HepG2 (cell line): ENCODE data around the gene PC. TPM values are rescaled to one million over a fixed set of nuclear protein-coding genes. Genes with fewer than 3 reads are reported as not detected.

ENCODE experiments used
- HOXA5 ChIP-seq: sonication (generic); formaldehyde crosslinking; IDR thresholded peaks from 2 replicates; pipeline ENCODE4 v1.4.0; 2020; ENCODE audit warnings: missing genetic modification reagents
- KAT2B ChIP-seq: fragments of 150-350 bp; IDR thresholded peaks from 2 replicates; pipeline ENCODE4 v1.6.1; 2014; ENCODE audit warnings: low read depth, low read length, borderline replicate concordance
- KLF16 ChIP-seq, 2 experiments: sonication (generic) in 1 of 2; formaldehyde crosslinking in 1 of 2; IDR thresholded peaks; 2 replicates each; pipeline versions ENCODE4 v1.6.1 to v1.8.0; 2016 to 2023; ENCODE audit warnings: missing genetic modification reagents in 2 of 2, missing compliant biosample characterization in 1 of 2
- MAZ ChIP-seq, 2 experiments: sonication (generic) in 1 of 2; formaldehyde crosslinking in 1 of 2; IDR thresholded peaks; 2 replicates each; pipeline versions ENCODE4 v1.5.0 to v1.6.1; 2012 to 2020; ENCODE audit warnings: low read depth in 2 of 2, mild to moderate bottlenecking in 2 of 2, borderline replicate concordance in 1 of 2, improper control_type of control experiment in 1 of 2, low read length in 1 of 2, missing genetic modification reagents in 1 of 2, moderate library complexity in 1 of 2
- MBNL3 ChIP-seq: fragments of 250-450 bp; sonication (Bioruptor Pico); conservative IDR thresholded peaks from 2 replicates; pipeline ENCODE4 v1.8.0; 2022; ENCODE audit warnings: mild to moderate bottlenecking, inconsistent platforms
- MTA3 ChIP-seq: sonication (generic); formaldehyde crosslinking; IDR thresholded peaks from 2 replicates; pipeline ENCODE4 v1.4.0; 2020; ENCODE audit warnings: missing genetic modification reagents
- NFRKB ChIP-seq: fragments of 450-650 bp; IDR thresholded peaks from 2 replicates; pipeline ENCODE4 v1.6.1; 2017
- PRPF4 ChIP-seq: fragments of 200-400 bp; formaldehyde crosslinking; IDR thresholded peaks from 2 replicates; pipeline ENCODE4 v1.6.1; 2016; ENCODE audit warnings: low read length, low read depth; ENCODE audit not compliant: poor library complexity, severe bottlenecking
- SAP130 ChIP-seq: IDR thresholded peaks from 2 replicates; pipeline ENCODE4 v1.6.1; 2016; ENCODE audit warnings: low read depth
- ZEB1 ChIP-seq: IDR thresholded peaks from 2 replicates; pipeline ENCODE4 v1.6.1; 2012; ENCODE audit warnings: mild to moderate bottlenecking, low read depth, inconsistent platforms; ENCODE audit not compliant: insufficient replicate concordance
- ZNF124 ChIP-seq: sonication (generic); formaldehyde crosslinking; IDR thresholded peaks from 2 replicates; pipeline ENCODE4 v1.4.0; 2020; ENCODE audit warnings: missing genetic modification reagents
- ZNF431 ChIP-seq: sonication (generic); formaldehyde crosslinking; IDR thresholded peaks from 2 replicates; pipeline ENCODE4 v1.9.0; 2022; ENCODE audit warnings: missing genetic modification reagents, low read depth, mild to moderate bottlenecking, borderline replicate concordance
- ZNF775 ChIP-seq: sonication (generic); formaldehyde crosslinking; IDR thresholded peaks from 2 replicates; pipeline ENCODE4 v1.4.0; 2020; ENCODE audit warnings: missing genetic modification reagents, mild to moderate bottlenecking, moderate library complexity, borderline replicate concordance
- polyA plus RNA-seq, 8 experiments: library from polyadenylated mRNA; depleted of rRNA in 3 of 8; stranded (reverse) in 7 of 8; unstranded in 1 of 8; fragments of >200 nt; fragmentation: Illumina TruSeq in 4 of 8; extraction: Trizol in 4 of 8; gene quantifications; 2 replicates each; pipeline versions ENCODE4 v1.2.1 to v1.2.3, GENCODE V29; 2011 to 2016; ENCODE audit warnings: low read depth in 4 of 8, missing spikeins in 1 of 8, mixed read lengths in 1 of 8; ENCODE audit not compliant: insufficient read depth in 1 of 8
- total RNA-seq, 5 experiments: library from RNA; depleted of rRNA; stranded (reverse); fragments of >200 nt; fragmentation: Illumina TruSeq; extraction: Trizol; gene quantifications; 2 replicates each; pipeline ENCODE4 v1.2.3, GENCODE V29; 2016; ENCODE audit warnings: low read depth in 1 of 5
- TF ChIP-seq, protein P1 (sequence below): sonication (generic); formaldehyde crosslinking; IDR thresholded peaks from 2 replicates; pipeline ENCODE4 v1.4.0; 2020; ENCODE audit warnings: mild to moderate bottlenecking, missing genetic modification reagents
- TF ChIP-seq, protein P2 (sequence below): IDR thresholded peaks from 2 replicates; pipeline ENCODE4 v1.6.1; 2016; ENCODE audit warnings: mild to moderate bottlenecking, missing biosample characterization, missing genetic modification reagents
- TF ChIP-seq, protein P3 (sequence below): sonication (generic); formaldehyde crosslinking; IDR thresholded peaks from 2 replicates; pipeline ENCODE4 v1.8.1; 2022; ENCODE audit warnings: mild to moderate bottlenecking, missing genetic modification reagents
- TF ChIP-seq, protein P4 (sequence below), 2 experiments: fragments of 450-650 bp in 1 of 2; sonication (generic) in 1 of 2; formaldehyde crosslinking; IDR thresholded peaks; 2 replicates each; pipeline versions ENCODE4 v1.5.0 to v1.8.0; 2020 to 2022; ENCODE audit warnings: mild to moderate bottlenecking in 1 of 2, missing genetic modification reagents in 1 of 2
- TF ChIP-seq, protein P5 (sequence below): sonication (generic); formaldehyde crosslinking; IDR thresholded peaks from 2 replicates; pipeline ENCODE4 v1.4.0; 2020; ENCODE audit warnings: mild to moderate bottlenecking, missing genetic modification reagents
- TF ChIP-seq, protein P6 (sequence below): sonication (generic); formaldehyde crosslinking; IDR thresholded peaks from 2 replicates; pipeline ENCODE4 v1.9.0; 2021; ENCODE audit warnings: missing genetic modification reagents, mild to moderate bottlenecking, borderline replicate concordance

PC gene
- total and polyA plus RNA-seq, 2 of the 13 experiments (the other 11 are each of a cell fraction or from before 2014, with no cell fraction given) = 29.0 to 39.0 TPM

DNA sequence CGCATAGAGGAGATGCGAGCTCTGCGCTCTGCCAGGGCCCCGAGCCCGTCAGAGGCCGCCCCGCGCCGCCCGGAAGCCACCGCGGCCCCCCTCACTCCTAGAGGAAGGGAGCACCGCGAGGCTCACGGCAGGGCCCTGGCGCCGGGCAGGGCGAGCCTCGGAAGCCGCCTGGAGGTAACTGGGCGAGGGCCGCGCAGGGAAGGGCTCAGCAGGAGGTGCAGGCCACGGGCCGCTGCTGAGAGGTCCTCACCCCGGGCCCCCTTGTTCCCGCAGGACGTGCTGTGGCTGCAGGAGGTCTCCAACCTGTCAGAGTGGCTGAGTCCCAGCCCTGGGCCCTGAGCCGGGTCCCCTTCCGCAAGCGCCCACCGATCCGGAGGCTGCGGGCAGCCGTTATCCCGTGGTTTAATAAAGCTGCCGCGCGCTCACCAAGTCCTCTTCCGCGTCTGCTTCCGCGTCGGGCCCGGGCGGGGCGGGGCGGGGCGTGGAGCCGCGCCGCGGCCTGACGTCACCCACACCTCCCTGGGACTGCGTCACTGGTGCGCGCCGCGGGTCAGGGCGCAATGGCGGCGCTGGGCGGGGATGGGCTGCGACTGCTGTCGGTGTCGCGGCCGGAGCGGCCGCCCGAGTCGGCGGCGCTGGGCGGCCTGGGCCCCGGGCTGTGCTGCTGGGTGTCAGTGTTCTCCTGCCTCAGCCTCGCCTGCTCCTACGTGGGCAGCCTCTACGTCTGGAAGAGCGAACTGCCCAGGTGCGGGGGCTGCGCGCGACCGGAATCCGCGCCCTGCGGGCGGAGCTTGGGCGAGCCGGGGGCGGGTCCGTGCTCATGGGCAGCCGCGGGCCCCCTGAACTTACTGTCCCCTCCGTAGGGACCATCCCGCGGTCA, 115.0 kb downstream of the PC start, which contains the start of gene RCE1 (continued):
- no peak for TF ChIP-seq KAT2B
- TF ChIP-seq, protein P1, sequence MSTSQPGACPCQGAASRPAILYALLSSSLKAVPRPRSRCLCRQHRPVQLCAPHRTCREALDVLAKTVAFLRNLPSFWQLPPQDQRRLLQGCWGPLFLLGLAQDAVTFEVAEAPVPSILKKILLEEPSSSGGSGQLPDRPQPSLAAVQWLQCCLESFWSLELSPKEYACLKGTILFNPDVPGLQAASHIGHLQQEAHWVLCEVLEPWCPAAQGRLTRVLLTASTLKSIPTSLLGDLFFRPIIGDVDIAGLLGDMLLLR (CRISPR knock-in tag) = 0 out of 2 replicates have a peak, but pooled peaks have one; percentile 55
- 0 out of 4 replicates have a peak, but pooled peaks of 1 of the 2 experiments have one; percentile 40 for TF ChIP-seq KLF16 (CRISPR knock-in tag; IDR thresholded peaks at IDR 0.05)
- no peak for TF ChIP-seq MBNL3 (CRISPR knock-in tag)
- TF ChIP-seq PRPF4 = no peak
- 0 out of 2 replicates have a peak, but pooled peaks have one; percentile 51 for TF ChIP-seq ZNF431 (CRISPR knock-in tag)
- TF ChIP-seq, protein P2, sequence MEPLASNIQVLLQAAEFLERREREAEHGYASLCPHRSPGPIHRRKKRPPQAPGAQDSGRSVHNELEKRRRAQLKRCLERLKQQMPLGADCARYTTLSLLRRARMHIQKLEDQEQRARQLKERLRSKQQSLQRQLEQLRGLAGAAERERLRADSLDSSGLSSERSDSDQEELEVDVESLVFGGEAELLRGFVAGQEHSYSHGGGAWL = no peak
- TF ChIP-seq NFRKB = no peak
- TF ChIP-seq, protein P3, sequence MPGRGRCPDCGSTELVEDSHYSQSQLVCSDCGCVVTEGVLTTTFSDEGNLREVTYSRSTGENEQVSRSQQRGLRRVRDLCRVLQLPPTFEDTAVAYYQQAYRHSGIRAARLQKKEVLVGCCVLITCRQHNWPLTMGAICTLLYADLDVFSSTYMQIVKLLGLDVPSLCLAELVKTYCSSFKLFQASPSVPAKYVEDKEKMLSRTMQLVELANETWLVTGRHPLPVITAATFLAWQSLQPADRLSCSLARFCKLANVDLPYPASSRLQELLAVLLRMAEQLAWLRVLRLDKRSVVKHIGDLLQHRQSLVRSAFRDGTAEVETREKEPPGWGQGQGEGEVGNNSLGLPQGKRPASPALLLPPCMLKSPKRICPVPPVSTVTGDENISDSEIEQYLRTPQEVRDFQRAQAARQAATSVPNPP (CRISPR knock-in tag) = 0 out of 2 replicates have a peak, but pooled peaks have one; percentile 39
- peak; percentile 77 for TF ChIP-seq MAZ (IDR thresholded peaks at IDR 0.05; ENCODE audit: borderline replicate concordance, low read depth, low read length)
- peak; percentile 74; the same call in 1 of the 2 replicates for TF ChIP-seq MAZ (CRISPR knock-in tag; IDR thresholded peaks at IDR 0.05; ENCODE audit: low read depth)
- no peak for TF ChIP-seq MTA3 (CRISPR knock-in tag)
- TF ChIP-seq HOXA5 = no peak
- TF ChIP-seq ZNF124 (CRISPR knock-in tag) = 0 out of 2 replicates have a peak, but pooled peaks have one; percentile 67
- TF ChIP-seq SAP130 (CRISPR knock-in tag) = peak; percentile 93
- no peak for TF ChIP-seq ZNF775
- TF ChIP-seq, protein P4, sequence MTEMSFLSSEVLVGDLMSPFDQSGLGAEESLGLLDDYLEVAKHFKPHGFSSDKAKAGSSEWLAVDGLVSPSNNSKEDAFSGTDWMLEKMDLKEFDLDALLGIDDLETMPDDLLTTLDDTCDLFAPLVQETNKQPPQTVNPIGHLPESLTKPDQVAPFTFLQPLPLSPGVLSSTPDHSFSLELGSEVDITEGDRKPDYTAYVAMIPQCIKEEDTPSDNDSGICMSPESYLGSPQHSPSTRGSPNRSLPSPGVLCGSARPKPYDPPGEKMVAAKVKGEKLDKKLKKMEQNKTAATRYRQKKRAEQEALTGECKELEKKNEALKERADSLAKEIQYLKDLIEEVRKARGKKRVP (CRISPR knock-in tag; IDR thresholded peaks at IDR 0.05) = no peak
- TF ChIP-seq, protein P5, sequence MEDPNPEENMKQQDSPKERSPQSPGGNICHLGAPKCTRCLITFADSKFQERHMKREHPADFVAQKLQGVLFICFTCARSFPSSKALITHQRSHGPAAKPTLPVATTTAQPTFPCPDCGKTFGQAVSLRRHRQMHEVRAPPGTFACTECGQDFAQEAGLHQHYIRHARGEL = no peak
- TF ChIP-seq, protein P6, sequence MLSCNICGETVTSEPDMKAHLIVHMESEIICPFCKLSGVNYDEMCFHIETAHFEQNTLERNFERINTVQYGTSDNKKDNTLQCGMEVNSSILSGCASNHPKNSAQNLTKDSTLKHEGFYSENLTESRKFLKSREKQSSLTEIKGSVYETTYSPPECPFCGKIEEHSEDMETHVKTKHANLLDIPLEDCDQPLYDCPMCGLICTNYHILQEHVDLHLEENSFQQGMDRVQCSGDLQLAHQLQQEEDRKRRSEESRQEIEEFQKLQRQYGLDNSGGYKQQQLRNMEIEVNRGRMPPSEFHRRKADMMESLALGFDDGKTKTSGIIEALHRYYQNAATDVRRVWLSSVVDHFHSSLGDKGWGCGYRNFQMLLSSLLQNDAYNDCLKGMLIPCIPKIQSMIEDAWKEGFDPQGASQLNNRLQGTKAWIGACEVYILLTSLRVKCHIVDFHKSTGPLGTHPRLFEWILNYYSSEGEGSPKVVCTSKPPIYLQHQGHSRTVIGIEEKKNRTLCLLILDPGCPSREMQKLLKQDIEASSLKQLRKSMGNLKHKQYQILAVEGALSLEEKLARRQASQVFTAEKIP (CRISPR knock-in tag) = no peak
- no peak for TF ChIP-seq ZEB1
